ENCODE measurements around the gene DCPS.

The DCPS gene

DNA sequence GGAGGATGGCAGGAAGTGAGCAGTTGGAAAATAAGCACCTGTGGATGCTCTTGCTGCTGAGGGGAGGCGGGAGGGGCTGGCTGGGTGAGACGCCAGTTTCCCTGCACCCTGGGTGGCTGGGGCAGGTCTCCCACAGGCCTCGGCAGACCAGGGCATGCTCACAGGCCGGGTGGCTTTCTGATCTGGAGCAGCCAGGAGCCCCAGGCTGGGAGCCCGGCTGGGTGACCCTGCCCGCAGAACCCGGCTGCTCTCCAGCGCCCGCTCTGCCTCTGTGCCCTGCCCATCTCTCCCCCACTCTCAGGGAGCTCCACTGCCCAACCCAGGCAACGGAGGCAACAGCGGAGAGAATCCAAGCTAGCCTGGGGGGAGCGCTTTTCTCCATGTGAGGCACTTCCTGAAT lies 24.6 kb downstream of the DCPS start:
- DNase-seq (ENCODE audit: low read depth) = no peak

- no peak for DNase-seq (ENCODE audit: low read depth)
Observed at GRCh38 chr11:126328938-126329643, 25.2 kb downstream of the DCPS start.

- no peak for DNase-seq (ENCODE audit: low read depth)
Observed at GRCh38 chr11:126329644-126330211, 25.9 kb downstream of the DCPS start.

DNA sequence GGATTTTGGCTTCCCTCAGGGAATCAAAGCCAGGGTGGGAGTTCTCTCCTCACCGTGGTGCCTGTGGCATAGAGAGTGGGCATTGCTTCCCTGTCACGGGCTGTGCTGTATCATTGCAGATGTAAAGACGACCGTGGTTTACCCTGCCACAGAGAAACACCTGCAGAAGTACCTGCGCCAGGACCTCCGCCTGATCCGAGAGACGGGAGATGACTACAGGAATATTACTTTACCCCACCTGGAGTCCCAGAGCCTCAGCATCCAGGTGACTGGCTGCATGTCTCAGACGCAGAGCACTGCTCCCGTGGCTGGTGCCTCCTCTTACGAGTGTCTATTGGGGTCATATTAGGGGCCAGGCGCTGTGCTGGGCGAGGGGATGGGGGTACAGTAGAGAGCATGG lies 27.4 kb downstream of the DCPS start:
- no peak for DNase-seq (ENCODE audit: low read depth)

- no peak for DNase-seq (ENCODE audit: low read depth)
Observed at GRCh38 chr11:126332221-126332711, 28.4 kb downstream of the DCPS start.

DNA sequence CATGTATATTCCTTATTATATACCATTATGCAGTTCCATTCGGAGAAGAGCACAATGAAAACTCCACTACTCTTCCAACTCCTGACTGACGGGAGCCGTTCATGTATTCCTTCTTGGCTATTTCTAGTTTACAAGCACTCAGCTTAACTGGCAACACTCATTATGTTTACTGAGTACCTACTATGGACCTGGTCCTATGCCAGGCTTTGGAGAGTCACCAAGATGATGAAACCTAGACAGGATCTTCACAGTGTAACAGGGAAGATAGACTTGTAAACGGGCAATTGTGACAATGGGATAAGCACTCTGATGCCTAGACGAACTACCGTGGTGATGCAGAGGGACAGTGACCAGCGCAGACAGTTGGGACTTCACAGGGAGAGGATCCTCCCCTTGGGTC lies 29.3 kb downstream of the DCPS start:
- DNase-seq (ENCODE audit: low read depth) = no peak

DNA sequence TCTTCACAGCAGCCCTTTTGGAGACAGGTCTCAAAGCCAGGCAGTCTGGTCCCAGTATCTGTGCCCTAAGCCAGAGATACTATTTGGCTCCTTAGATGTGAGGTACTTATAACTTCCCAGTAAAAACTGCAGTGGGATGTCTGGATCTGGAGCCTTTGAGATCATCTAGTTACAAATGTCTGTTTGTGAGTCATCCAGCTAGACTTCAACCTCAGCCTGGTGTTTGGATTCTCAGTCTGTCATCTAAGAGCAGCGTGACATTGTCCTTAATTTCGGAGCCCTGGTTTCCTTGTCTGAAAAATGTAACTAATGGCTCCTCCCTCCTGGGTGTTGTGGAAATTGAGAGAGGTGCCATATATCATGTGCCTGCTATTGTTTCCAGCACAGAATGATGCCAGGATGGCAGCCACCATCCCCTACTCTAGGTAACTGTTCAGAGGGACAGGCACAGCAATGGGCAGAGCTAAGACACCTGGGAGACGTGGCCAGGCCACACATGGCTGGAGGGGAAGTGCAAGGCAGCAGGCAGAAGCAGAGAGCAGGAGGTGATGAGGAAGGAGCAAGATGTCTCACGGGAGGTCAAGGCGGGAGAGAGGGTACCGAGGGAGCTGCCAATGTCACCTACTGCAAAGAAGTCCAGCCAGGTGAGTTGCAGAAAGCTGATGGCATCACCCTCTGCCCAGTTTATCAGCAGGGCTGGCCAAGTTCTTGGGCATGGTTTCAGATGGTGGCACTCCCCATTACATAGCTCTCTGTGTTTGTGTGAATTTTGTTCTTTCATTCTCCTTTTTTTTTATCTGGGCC lies 31.0 kb downstream of the DCPS start:
- DNase-seq (ENCODE audit: low read depth) = no peak

DNA sequence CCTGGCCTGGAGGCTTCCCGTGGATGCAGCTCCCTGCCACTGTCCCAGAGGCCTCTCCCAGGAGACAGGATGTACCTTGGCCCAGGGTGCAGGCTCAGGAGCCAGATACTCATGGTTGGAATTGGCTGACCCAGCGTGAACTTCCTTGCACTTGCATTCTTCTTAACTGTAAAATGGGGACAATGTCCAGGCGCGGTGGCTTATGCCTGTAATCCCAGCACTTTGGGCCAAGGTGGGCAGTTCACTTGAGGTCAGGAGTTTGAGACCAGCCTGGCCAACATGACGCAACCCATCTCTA lies 31.6 kb downstream of the DCPS start:
- no peak for DNase-seq (ENCODE audit: low read depth)

- DNase-seq (ENCODE audit: low read depth) = no peak
Observed at GRCh38 chr11:126336138-126336541, 32.3 kb downstream of the DCPS start.

- no peak for DNase-seq (ENCODE audit: low read depth)
Observed at GRCh38 chr11:126336671-126337101, 32.8 kb downstream of the DCPS start.

GRCh38 chr11:126337126-126337473 lies 33.2 kb downstream of the DCPS start:
- no peak for DNase-seq (ENCODE audit: low read depth)

DNA sequence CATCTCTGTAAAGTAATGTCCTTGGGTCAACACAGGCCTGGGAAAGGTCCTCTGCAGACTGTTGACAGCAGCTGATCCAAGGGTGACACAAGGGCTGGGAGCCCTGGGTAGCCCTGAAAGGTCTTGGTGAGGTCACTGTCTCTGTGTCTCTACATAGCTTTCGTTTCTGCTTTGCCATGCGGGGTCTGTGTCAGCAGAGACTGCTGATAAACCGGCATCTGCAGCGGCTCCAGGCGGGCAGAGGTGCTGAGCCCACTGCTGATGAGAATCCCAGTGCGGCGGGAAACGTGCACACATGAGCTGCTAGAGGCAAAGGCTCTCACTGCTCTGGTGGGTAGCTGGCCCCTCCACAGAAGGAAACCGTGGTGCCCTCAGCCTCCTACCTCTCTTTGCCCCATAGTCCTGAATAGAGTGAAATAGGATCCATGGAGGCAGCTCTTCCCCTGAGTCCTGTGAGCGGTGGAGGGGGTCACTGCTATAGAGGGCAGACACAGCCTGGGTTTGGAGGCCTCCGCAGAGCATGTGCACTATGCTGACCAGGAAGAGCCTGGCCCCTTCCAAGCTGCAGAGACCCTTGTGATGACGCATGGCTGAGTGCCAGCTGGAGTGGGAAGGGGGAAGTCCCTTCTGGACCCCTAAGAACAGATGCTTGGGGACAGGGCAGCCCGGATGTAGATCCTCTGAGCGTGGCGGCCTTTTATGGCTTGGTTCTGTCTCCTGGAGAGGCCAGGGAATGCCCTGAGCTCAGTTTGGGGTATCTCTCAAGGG lies 33.8 kb downstream of the DCPS start:
- no peak for DNase-seq (ENCODE audit: low read depth)

DNA sequence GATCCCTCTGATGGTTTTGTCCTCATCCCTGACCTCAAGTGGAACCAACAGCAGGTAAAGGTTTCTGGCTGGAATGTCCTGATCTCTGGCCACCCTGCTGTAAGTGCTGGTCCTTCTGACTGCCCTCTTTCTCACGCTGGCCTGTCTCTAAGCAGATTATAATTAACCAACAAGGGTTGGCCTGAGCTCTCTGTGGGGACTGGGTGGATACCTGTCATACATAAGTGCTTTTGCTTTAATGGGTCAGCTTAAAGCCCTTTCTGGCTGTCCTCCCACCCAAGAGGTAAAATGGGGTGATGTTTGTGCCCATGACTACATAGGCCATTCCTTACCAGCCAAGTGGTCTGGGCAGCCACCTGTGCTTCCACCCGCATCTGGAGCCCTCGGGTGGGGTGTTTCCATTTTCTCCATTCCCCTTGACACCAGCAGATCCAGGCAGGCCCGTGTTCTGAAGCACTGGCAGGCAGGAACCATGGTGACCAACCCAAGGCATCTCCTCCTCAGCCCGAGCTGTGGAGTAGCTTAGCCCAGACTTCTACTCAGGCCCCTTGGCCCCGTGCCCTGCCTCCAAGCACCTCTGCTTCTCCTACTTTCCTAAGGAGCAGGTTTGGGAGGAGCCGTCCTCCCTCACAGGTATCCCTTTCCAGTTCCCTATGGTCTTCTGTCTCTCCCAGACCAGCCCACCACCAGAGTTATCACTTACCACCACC lies 34.6 kb downstream of the DCPS start:
- no peak for DNase-seq (ENCODE audit: low read depth)

GRCh38 chr11:126339073-126339862 lies 35.4 kb downstream of the DCPS start:
- no peak for DNase-seq (ENCODE audit: low read depth)

- no peak for DNase-seq (ENCODE audit: low read depth)
Observed at GRCh38 chr11:126339863-126340434, 36.1 kb downstream of the DCPS start.

DNA sequence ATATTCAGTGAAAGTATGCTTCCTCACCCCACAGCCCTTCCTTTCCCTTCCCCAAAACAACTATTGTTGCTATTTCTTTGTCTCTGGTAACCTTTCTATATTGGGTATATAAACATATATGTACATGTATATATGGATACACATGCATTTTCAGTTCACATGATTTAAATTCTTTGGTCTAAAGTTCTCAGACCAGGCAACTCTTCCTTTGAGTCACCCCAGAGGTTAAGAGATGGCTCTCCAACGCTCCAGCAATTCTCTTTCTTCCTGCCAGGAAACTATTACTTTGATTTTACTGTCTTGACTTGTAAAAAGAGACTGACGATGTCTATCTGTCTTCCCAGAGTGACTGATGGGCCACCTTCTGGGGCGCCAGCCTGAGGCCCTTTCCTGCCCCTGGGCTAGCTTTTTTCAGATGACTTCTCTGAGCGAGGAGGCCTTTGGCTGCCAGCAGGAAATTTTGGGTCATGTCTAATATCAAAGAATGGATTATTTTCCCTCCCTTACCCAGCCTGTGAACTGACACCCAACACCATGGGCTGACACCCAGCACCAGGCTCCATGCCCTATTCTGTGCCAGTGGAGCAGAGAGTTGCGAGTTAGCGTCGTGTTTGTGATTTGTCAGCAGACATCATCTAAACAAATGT lies 37.2 kb downstream of the DCPS start:
- no peak for DNase-seq (ENCODE audit: low read depth)

DNA sequence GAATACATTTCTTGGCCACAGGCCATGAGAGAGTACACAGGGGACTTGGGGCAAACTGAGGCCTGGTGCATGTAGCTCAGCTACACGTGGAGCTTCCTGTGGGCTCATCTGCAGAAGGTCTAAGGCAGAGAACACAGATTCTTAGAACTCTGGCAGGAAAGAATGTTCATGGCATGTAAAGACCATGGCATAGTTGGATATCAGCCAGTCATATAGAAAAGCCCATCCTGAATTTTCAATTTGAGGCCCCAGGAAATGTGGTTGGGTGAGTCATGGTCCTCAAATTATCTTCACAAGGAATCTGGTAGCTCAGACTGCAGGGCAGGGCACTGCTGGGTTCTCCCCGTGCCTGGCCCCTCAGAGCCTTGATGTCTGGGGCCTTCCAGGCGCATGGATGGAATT lies 37.9 kb downstream of the DCPS start:
- DNase-seq (ENCODE audit: low read depth) = no peak

DNA sequence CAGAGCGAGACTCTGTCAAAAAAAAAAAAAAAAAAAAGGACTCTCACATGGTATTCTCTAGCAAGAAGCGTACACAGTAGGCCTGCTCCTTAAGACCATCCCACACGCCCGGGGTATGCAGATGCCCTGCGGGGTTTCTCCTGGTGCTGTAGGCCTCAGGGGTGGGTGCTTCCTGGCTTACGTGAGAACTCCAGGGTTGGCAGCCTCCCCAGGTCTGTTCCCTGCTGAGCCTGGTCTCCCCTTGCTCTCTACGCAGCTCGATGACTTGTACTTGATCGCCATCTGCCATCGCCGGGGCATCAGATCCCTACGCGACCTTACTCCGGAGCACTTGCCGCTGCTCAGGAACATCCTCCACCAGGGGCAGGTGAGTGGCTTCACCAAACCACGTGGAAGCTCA lies 39.2 kb downstream of the DCPS start:
- no peak for DNase-seq (ENCODE audit: low read depth)

DNA sequence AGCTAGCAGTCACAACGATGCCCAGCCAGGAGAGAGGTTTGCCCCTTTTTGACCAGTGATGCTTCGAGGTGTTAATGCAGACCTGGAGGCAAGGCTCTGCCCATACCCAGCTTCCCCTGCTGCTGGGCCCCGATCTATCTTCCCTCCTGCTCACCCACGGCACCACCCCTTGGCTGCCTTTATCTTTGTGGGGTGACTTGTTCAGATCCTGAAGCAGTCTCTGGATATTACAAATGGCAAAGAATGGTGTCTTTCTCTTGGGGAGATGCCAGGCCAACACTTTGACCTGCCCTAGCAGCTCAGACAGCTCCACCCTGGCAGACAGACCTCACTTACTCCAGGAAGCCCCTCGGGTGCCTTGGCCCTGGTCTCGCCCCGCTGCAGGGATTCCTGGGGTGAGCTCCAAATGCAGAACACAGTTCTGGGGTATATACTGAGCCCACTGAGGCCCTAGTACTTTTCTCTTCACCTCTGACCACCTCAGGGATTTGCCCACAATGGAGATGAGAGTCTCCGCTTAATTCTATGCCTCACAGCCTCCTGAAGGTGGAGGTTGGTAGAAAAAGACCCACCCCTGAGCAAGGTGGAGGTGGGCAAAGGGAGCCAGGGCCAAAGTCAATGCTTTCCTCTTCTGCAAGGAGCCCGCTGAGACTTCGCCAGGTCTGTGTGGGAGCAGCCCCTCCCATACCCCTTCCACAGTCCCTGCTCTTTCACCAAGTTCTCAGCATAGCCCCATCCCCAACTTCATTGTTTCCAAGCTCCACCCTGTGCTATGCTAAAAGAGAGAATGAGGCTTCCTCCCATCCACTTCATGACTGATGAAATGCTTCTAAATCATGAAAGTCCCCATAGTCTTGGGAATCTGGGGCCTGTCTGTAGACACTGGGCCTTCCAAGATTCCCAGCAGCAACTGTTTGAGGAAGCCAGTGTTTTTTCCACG lies 40.6 kb downstream of the DCPS start:
- DNase-seq (ENCODE audit: low read depth) = no peak
